ENCODE results near the gene ZDHHC14.
"Not testable (repeated sequence)": the region's sequence is repeated elsewhere in the genome, so short reads cannot be mapped to it uniquely, and the experiment has no call there.

DNA sequence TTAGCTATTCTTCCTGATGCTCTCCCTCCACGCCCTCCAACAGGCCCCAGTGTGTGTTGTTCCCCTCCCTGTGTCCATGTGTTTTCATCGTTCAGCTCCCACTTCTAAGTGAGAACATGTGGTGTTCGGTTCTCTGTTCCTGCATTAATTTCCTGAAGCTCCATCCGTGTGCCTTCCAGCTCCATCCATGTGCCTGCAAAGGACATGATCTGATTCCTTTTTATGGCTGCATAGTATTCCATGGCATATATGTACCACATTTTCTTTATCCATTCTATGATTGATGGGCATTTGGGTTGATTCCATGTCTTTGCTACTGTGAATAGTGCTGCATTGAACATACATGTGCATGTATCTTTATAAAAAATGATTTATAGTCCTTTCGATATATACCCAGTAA, 27.4 kb downstream of the ZDHHC14 start:
- not testable (repeated sequence) for TF ChIP-seq POLR2A (IDR thresholded peaks at IDR 0.05)
- TF ChIP-seq, protein P1, sequence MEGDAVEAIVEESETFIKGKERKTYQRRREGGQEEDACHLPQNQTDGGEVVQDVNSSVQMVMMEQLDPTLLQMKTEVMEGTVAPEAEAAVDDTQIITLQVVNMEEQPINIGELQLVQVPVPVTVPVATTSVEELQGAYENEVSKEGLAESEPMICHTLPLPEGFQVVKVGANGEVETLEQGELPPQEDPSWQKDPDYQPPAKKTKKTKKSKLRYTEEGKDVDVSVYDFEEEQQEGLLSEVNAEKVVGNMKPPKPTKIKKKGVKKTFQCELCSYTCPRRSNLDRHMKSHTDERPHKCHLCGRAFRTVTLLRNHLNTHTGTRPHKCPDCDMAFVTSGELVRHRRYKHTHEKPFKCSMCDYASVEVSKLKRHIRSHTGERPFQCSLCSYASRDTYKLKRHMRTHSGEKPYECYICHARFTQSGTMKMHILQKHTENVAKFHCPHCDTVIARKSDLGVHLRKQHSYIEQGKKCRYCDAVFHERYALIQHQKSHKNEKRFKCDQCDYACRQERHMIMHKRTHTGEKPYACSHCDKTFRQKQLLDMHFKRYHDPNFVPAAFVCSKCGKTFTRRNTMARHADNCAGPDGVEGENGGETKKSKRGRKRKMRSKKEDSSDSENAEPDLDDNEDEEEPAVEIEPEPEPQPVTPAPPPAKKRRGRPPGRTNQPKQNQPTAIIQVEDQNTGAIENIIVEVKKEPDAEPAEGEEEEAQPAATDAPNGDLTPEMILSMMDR (IDR thresholded peaks at IDR 0.05) = not testable (repeated sequence)
